ENCODE data around the gene PARD6A.

The PARD6A gene

DNA sequence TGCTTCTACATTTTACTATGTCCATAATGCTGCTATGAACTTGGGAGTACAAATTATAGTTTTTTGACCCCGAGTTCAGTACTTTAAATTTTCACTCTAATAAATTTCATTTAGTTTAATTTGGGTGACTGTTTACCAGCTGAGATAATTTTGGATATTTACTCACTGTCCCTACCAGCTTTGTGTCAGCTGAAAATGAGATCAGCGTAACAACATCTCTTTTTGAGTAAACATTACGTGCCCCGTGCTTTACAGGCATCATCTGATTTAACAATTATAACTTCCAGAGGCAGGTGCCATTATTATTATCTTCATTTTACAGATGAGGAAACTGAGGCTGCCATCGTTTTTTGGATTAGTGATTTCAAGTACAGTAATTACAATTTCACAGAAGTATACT is 43.4 kb downstream of the PARD6A start:
- TF ChIP-seq, protein P1, sequence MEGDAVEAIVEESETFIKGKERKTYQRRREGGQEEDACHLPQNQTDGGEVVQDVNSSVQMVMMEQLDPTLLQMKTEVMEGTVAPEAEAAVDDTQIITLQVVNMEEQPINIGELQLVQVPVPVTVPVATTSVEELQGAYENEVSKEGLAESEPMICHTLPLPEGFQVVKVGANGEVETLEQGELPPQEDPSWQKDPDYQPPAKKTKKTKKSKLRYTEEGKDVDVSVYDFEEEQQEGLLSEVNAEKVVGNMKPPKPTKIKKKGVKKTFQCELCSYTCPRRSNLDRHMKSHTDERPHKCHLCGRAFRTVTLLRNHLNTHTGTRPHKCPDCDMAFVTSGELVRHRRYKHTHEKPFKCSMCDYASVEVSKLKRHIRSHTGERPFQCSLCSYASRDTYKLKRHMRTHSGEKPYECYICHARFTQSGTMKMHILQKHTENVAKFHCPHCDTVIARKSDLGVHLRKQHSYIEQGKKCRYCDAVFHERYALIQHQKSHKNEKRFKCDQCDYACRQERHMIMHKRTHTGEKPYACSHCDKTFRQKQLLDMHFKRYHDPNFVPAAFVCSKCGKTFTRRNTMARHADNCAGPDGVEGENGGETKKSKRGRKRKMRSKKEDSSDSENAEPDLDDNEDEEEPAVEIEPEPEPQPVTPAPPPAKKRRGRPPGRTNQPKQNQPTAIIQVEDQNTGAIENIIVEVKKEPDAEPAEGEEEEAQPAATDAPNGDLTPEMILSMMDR (IDR thresholded peaks at IDR 0.05; ENCODE audit: insufficient read depth, low read length) = no peak
- TF ChIP-seq SPI1 (IDR thresholded peaks at IDR 0.05; ENCODE audit: borderline replicate concordance, low read depth) = no peak
- H3K27ac ChIP-seq (replicated peaks) = no peak overlapping the region
- DNase-seq (ENCODE audit: low read depth in 1 of 2, low spot score in 1 of 2) = no peak
- H3K4me3 ChIP-seq (replicated peaks; ENCODE audit: insufficient read depth, low read length) = no peak overlapping the region
- H3K27me3 ChIP-seq (ENCODE audit: insufficient read depth, poor library complexity, severe bottlenecking) = no peaks in the 10 kb centered on the region

DNA sequence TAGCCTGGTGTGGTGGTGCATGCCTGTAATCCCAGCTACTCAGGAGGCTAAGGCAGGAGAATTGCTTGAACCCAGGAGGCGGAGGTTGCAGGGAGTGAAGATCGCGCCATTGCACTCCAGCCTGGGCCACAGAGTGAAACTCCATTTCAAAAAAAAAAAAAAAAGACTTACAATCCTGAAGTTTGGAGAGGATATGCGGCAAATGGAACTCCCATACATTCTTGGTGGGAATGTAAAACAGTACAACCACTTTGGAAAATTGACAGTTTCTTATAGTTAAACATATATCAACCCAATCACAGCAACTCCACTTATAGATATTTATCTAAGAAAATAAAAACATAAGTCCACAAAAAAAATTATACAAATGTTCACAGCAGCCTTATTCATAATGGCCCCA is 46.5 kb downstream of the PARD6A start:
- TF ChIP-seq POLR2AphosphoS5 (IDR thresholded peaks at IDR 0.05; ENCODE audit: low read depth) (no peak), GABPA (IDR thresholded peaks at IDR 0.05; ENCODE audit: low read depth) (no peak), SPI1 (IDR thresholded peaks at IDR 0.05; ENCODE audit: borderline replicate concordance, low read depth) (no peak)
- TF ChIP-seq, protein P1 (IDR thresholded peaks at IDR 0.05; ENCODE audit: insufficient read depth, low read length) = no peak
- TF ChIP-seq, protein P2, sequence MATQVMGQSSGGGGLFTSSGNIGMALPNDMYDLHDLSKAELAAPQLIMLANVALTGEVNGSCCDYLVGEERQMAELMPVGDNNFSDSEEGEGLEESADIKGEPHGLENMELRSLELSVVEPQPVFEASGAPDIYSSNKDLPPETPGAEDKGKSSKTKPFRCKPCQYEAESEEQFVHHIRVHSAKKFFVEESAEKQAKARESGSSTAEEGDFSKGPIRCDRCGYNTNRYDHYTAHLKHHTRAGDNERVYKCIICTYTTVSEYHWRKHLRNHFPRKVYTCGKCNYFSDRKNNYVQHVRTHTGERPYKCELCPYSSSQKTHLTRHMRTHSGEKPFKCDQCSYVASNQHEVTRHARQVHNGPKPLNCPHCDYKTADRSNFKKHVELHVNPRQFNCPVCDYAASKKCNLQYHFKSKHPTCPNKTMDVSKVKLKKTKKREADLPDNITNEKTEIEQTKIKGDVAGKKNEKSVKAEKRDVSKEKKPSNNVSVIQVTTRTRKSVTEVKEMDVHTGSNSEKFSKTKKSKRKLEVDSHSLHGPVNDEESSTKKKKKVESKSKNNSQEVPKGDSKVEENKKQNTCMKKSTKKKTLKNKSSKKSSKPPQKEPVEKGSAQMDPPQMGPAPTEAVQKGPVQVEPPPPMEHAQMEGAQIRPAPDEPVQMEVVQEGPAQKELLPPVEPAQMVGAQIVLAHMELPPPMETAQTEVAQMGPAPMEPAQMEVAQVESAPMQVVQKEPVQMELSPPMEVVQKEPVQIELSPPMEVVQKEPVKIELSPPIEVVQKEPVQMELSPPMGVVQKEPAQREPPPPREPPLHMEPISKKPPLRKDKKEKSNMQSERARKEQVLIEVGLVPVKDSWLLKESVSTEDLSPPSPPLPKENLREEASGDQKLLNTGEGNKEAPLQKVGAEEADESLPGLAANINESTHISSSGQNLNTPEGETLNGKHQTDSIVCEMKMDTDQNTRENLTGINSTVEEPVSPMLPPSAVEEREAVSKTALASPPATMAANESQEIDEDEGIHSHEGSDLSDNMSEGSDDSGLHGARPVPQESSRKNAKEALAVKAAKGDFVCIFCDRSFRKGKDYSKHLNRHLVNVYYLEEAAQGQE (IDR thresholded peaks at IDR 0.05; ENCODE audit: insufficient replicate concordance, low read depth) = no peak
- H3K27ac ChIP-seq (replicated peaks) = no peak overlapping the region
- DNase-seq (ENCODE audit: low read depth in 1 of 2, low spot score in 1 of 2) = no peak
- no peak overlapping the region for H3K4me3 ChIP-seq (replicated peaks; ENCODE audit: insufficient read depth, low read length)
- no peaks in the 10 kb centered on the region for H3K27me3 ChIP-seq (ENCODE audit: insufficient read depth, poor library complexity, severe bottlenecking)

DNA sequence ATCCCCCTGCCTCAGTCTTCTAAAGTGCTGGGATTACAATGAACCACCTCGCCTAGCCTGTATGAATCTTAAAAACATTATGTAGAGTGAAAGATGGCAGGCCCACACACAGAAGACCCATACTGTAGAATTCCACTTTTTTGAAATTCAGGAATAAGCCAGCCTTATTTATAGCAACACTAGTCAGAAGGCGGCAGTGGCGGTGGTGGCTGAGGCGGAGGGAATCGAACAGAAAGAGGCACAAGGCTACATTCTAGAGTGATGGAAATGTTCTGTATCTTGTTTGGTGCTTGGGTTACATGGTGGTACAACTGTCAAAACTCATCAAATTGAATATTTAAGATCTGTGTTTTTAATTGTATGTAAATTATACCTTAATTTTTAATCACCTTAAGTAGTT is 47.0 kb downstream of the PARD6A start:
- Histone ChIP-seq H3K27me3 (ENCODE audit: insufficient read depth, poor library complexity, severe bottlenecking) (no peaks in the 10 kb centered on the region), H3K4me3 (replicated peaks; ENCODE audit: insufficient read depth, low read length) (no peak overlapping the region), H3K27ac (replicated peaks) (no peak overlapping the region)
- TF ChIP-seq, protein P2 (IDR thresholded peaks at IDR 0.05; ENCODE audit: insufficient replicate concordance, low read depth) = no peak
- TF ChIP-seq POLR2AphosphoS5 (IDR thresholded peaks at IDR 0.05; ENCODE audit: low read depth) = no peak
- TF ChIP-seq SPI1 (IDR thresholded peaks at IDR 0.05; ENCODE audit: borderline replicate concordance, low read depth) = no peak
- TF ChIP-seq GABPA (IDR thresholded peaks at IDR 0.05; ENCODE audit: low read depth) = no peak
- TF ChIP-seq, protein P1 (IDR thresholded peaks at IDR 0.05; ENCODE audit: insufficient read depth, low read length) = no peak
- DNase-seq (ENCODE audit: low read depth in 1 of 2, low spot score in 1 of 2) = no peak

DNA sequence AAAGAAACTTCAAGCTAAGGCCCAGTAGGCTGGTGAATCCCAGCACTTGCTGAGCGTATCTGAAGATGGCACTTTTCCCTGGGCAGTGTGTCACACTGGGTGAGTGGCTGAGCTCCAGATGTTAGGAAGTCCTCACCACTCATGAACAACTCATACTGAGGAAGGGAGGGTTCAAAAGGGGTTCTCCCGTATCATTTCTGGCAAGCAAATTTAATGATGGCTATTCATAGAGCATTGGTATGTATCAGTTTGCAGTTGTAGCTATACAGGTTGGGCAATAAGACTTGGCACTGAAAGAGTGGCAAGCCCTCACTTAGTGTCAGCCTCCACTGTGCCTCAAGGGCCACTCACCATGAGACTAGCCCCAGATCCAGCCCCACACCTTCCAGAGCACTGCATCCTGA is 47.6 kb downstream of the PARD6A start:
- no peak overlapping the region for H3K27ac ChIP-seq (replicated peaks)

More for the DNA sequence above, 47.6 kb downstream of the PARD6A start:
- DNase-seq (ENCODE audit: low read depth in 1 of 2, low spot score in 1 of 2) = no peak
- no peak overlapping the region for H3K4me3 ChIP-seq (replicated peaks; ENCODE audit: insufficient read depth, low read length)
- TF ChIP-seq, protein P2 (IDR thresholded peaks at IDR 0.05; ENCODE audit: insufficient replicate concordance, low read depth) = no peak
- no peak for TF ChIP-seq GABPA (IDR thresholded peaks at IDR 0.05; ENCODE audit: low read depth)
- TF ChIP-seq, protein P1 (IDR thresholded peaks at IDR 0.05; ENCODE audit: insufficient read depth, low read length) = no peak
- TF ChIP-seq POLR2AphosphoS5 (IDR thresholded peaks at IDR 0.05; ENCODE audit: low read depth) = no peak
- TF ChIP-seq SPI1 (IDR thresholded peaks at IDR 0.05; ENCODE audit: borderline replicate concordance, low read depth) = no peak
- H3K27me3 ChIP-seq (ENCODE audit: insufficient read depth, poor library complexity, severe bottlenecking) = no peaks in the 10 kb centered on the region

Data from HL-60 (cell line).